RWPE2 (cell line): ENCODE measurements around the gene PAN3.
A peak's percentile ranks its signal among the peaks of the same experiment; 100 is the strongest.

Source experiments
- ATAC-seq: fragments of 200-7000 bp; cut with Tn5 transposase; 3 replicates; pipeline ENCODE4 v1.9.1; 2021; ENCODE audit warnings: low read depth
- DNase-seq: peaks from one replicate; pipeline ENCODE4 v3.0.0-alpha.2; 2020; ENCODE audit warnings: low spot score
- H3K27ac ChIP-seq: fragments of 450-650 bp; 2 replicates; pipeline ENCODE4 v1.5.1; 2017; ENCODE audit warnings: mild to moderate bottlenecking; ENCODE audit not compliant: poor library complexity, severe bottlenecking
- H3K27me3 ChIP-seq: fragments of 250-450 bp; sonication (Bioruptor Pico); 2 replicates; pipeline ENCODE4 v1.5.1; 2021; ENCODE audit warnings: mild to moderate bottlenecking, moderate library complexity; ENCODE audit not compliant: insufficient read depth, poor library complexity, severe bottlenecking
- H3K36me3 ChIP-seq: fragments of 250-450 bp; sonication (Bioruptor Pico); 2 replicates; pipeline ENCODE4 v1.5.1; 2020; ENCODE audit warnings: low read depth, mild to moderate bottlenecking, moderate library complexity
- H3K4me1 ChIP-seq: fragments of 250-450 bp; sonication (Bioruptor Pico); 2 replicates; pipeline ENCODE4 v1.5.1; 2021; ENCODE audit warnings: mild to moderate bottlenecking, moderate library complexity; ENCODE audit not compliant: insufficient read depth, poor library complexity, severe bottlenecking
- H3K4me3 ChIP-seq: fragments of 250-450 bp; sonication (Bioruptor Pico); 2 replicates; pipeline ENCODE4 v1.5.1; 2021; ENCODE audit warnings: mild to moderate bottlenecking, moderate library complexity; ENCODE audit not compliant: severe bottlenecking
- H3K9me3 ChIP-seq: fragments of 250-450 bp; sonication (Bioruptor Pico); 2 replicates; pipeline ENCODE4 v1.5.1; 2021; ENCODE audit warnings: mild to moderate bottlenecking, moderate library complexity; ENCODE audit not compliant: severe bottlenecking
- CTCF ChIP-seq: fragments of 450-650 bp; IDR thresholded peaks from one replicate; pipeline ENCODE4 v1.5.1; 2017; ENCODE audit warnings: mild to moderate bottlenecking, moderate library complexity; ENCODE audit not compliant: poor library complexity, severe bottlenecking

Gene PAN3

GRCh38 chr13:28128030-28128429 lies 10.3 kb upstream of the PAN3 start:
- Histone ChIP-seq H3K27me3 (no peaks in the 10 kb centered on the region), H3K4me1 (no peaks in the 10 kb centered on the region), H3K27ac (no peak overlapping the region), H3K4me3 (no peak overlapping the region), H3K36me3 (no peaks in the 10 kb centered on the region), H3K9me3 (no peaks in the 10 kb centered on the region)
- DNase-seq (no peak), ATAC-seq (no peak)
- no peak for TF ChIP-seq CTCF

GRCh38 chr13:28128926-28129325 lies 9.4 kb upstream of the PAN3 start:
- H3K9me3 ChIP-seq = no peaks in the 10 kb centered on the region
- H3K27me3 ChIP-seq = no peaks in the 10 kb centered on the region
- H3K36me3 ChIP-seq = no peaks in the 10 kb centered on the region
- ATAC-seq = no peak
- DNase-seq = no peak
- no peak overlapping the region for H3K4me3 ChIP-seq
- no peaks in the 10 kb centered on the region for H3K4me1 ChIP-seq
- no peak overlapping the region for H3K27ac ChIP-seq
- TF ChIP-seq CTCF = no peak

- no peaks in the 10 kb centered on the region for H3K36me3 ChIP-seq
- no peaks in the 10 kb centered on the region for H3K4me1 ChIP-seq
- no peak overlapping the region for H3K27ac ChIP-seq
- DNase-seq (no peak), ATAC-seq (no peak)
- no peak overlapping the region for H3K4me3 ChIP-seq
- H3K9me3 ChIP-seq = no peaks in the 10 kb centered on the region
- no peaks in the 10 kb centered on the region for H3K27me3 ChIP-seq
- no peak for TF ChIP-seq CTCF
These were observed 8.2 kb upstream of the PAN3 start for GRCh38 chr13:28129911-28130693.

- no peak for TF ChIP-seq CTCF
- Histone ChIP-seq H3K36me3 (no peaks in the 10 kb centered on the region), H3K4me1 (no peaks in the 10 kb centered on the region), H3K27me3 (no peaks in the 10 kb centered on the region), H3K27ac (no peak overlapping the region), H3K4me3 (no peak overlapping the region), H3K9me3 (no peaks in the 10 kb centered on the region)
- no peak for DNase-seq
- no peak; the same call in 2 of the 3 replicates for ATAC-seq
These were observed 6.7 kb upstream of the PAN3 start for GRCh38 chr13:28131646-28132045.

- ATAC-seq (no peak), DNase-seq (no peak)
- no peak for TF ChIP-seq CTCF
- H3K27ac ChIP-seq = no peak overlapping the region
- H3K4me3 ChIP-seq = peak overlapping the region; percentile 94
- H3K9me3 ChIP-seq = no peaks in the 10 kb centered on the region
- no peaks in the 10 kb centered on the region for H3K27me3 ChIP-seq
- no peaks in the 10 kb centered on the region for H3K36me3 ChIP-seq
- H3K4me1 ChIP-seq = peaks cover 11% of the 10 kb centered on the region
These were observed 1.4 kb upstream of the PAN3 start for GRCh38 chr13:28136916-28137315.
